ENCODE data around the gene AFAP1. TPM values are rescaled to one million over a fixed set of nuclear protein-coding genes. Genes with fewer than 3 reads are reported as not detected.

The AFAP1 gene
- total and polyA plus RNA-seq, 5 donors from 2014 or later, result 1.8 to 5.0 (median 2.2) TPM

DNA sequence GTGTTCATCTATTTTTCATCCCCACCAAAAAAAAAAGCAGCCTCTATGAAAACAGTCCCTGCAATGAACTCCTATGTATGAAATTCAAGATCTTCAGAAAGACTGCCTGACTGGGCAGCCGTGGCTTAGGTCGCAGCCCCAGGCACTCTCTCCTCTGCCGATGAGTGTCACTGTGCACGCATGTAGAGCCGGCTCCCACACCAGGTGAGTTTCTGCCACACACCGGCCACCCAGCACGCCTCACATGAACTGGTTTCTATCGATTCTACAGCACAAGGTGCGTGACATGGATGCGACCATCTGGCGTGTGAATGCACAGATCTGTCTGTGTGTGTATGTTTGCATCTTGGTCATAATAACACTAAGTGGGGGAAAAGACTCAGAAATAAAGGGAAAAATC is 140.4 kb downstream of the AFAP1 start:
- no peak overlapping the region for H3K4me3 ChIP-seq (ENCODE audit: low read depth, low read length)
- Mint-ChIP-seq H3K27ac (no peak overlapping the region), H3K4me3 (no peak overlapping the region), H3K27me3 (no peaks in the 10 kb centered on the region), H3K4me1 (peaks cover 6 to 14% (median 10%) of the 10 kb centered on the region in 4 donors), H3K9me3 (no peaks in the 10 kb centered on the region), H3K36me3 (peaks cover 18% of the 10 kb centered on the region)
- no peak overlapping the region for H3K27ac ChIP-seq (ENCODE audit: insufficient read depth, low read length, poor library complexity, severe bottlenecking)
- peaks cover 2% of the 10 kb centered on the region for H3K36me3 ChIP-seq (ENCODE audit: control insufficient read depth, insufficient read depth, low read length)
- DNase-seq (no peak), ATAC-seq (ENCODE audit: low read depth in 2 of 2) (no peak)
- H3K9me3 ChIP-seq (ENCODE audit: control insufficient read depth in 2 of 2, low read length in 2 of 2), result no peaks in the 10 kb centered on the region
- no peaks in the 10 kb centered on the region for H3K4me1 ChIP-seq (ENCODE audit: control insufficient read depth, insufficient read depth, low read length, poor library complexity, severe bottlenecking)
- H3K27me3 ChIP-seq (ENCODE audit: control insufficient read depth, insufficient read depth, low read length), result no peaks in the 10 kb centered on the region

DNA sequence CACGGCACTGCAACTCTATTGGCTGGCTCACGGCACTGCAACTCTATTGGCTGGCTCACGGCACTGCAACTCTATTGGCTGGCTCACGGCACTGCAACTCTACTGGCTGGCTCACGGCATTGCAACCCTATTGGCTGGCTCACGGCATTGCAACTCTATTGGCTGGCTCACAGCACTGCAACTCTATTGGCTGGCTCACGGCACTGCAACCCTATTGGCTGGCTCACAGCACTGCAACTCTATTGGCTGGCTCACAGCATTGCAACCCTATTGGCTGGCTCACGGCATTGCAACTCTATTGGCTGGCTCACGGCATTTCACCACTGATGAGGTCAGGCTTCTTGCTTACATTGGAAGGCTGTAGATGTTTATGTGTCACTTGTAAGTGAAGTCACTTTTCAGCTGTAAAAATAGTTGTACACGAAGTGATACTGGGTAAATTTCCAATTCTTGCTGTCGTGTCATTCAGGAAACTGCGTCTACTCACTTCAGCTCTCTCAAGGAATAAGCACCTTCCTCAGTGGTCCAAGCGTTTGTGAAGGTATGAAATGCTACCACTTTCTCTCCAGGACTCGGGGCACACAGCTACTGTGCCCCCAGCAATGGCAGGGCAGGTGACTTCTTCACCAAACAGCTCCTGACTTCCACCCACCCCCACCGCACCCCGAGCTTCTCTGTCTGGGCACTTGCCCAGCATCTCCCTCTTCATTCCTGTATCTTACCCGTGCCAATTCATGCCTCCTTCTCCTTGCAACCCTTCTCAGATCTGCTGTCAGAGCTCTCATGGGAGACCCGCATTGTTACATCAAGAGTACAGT is 141.3 kb downstream of the AFAP1 start:
- H3K36me3 Mint-ChIP-seq, result peaks cover 22% of the 10 kb centered on the region
- Histone ChIP-seq H3K36me3 (ENCODE audit: control insufficient read depth, insufficient read depth, low read length) (peaks cover 2% of the 10 kb centered on the region), H3K27ac (ENCODE audit: insufficient read depth, low read length, poor library complexity, severe bottlenecking) (no peak overlapping the region), H3K9me3 (ENCODE audit: control insufficient read depth in 2 of 2, low read length in 2 of 2) (no peaks in the 10 kb centered on the region), H3K27me3 (ENCODE audit: control insufficient read depth, insufficient read depth, low read length) (no peaks in the 10 kb centered on the region), H3K4me3 (ENCODE audit: low read depth, low read length) (no peak overlapping the region), H3K4me1 (ENCODE audit: control insufficient read depth, insufficient read depth, low read length, poor library complexity, severe bottlenecking) (no peaks in the 10 kb centered on the region)
- H3K27me3 Mint-ChIP-seq, result no peaks in the 10 kb centered on the region
- H3K4me3 Mint-ChIP-seq, result no peak overlapping the region
- H3K27ac Mint-ChIP-seq, result no peak overlapping the region
- ATAC-seq (ENCODE audit: low read depth in 2 of 2) (no peak), DNase-seq (no peak)
- H3K9me3 Mint-ChIP-seq, result no peaks in the 10 kb centered on the region
- peaks cover 7 to 12% (median 10%) of the 10 kb centered on the region in 4 donors for H3K4me1 Mint-ChIP-seq

DNA sequence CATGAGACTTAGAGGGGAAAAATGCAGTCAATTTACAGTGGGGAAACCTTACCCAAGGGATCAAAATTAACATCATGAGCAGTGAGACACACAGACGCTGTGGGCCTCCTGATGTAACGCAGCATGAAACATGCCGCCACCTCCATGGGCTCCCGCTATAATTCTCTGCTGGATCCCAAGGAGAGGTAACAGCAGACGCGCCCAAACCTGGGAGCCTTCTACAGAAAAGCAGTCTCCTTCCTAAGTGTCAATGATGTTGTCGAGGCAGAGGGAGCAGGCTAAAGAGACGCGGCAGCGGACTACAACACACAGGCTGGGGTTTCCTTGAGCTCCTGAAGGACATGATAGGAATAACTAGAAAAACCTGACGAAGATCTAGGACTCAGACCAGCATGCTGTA is 142.3 kb downstream of the AFAP1 start:
- H3K4me3 Mint-ChIP-seq, result no peak overlapping the region
- peaks cover 7 to 17% (median 10%) of the 10 kb centered on the region in 4 donors for H3K4me1 Mint-ChIP-seq
- H3K27ac ChIP-seq (ENCODE audit: insufficient read depth, low read length, poor library complexity, severe bottlenecking), result no peak overlapping the region
- H3K4me3 ChIP-seq (ENCODE audit: low read depth, low read length), result no peak overlapping the region
- DNase-seq (no peak), ATAC-seq (ENCODE audit: low read depth in 2 of 2) (no peak)
- no peaks in the 10 kb centered on the region for H3K9me3 Mint-ChIP-seq
- no peaks in the 10 kb centered on the region for H3K27me3 Mint-ChIP-seq
- H3K36me3 ChIP-seq (ENCODE audit: control insufficient read depth, insufficient read depth, low read length), result peaks cover 2% of the 10 kb centered on the region
- H3K27ac Mint-ChIP-seq, result no peak overlapping the region
- H3K9me3 ChIP-seq (ENCODE audit: control insufficient read depth in 2 of 2, low read length in 2 of 2), result no peaks in the 10 kb centered on the region
- peaks cover 22% of the 10 kb centered on the region for H3K36me3 Mint-ChIP-seq
- no peaks in the 10 kb centered on the region for H3K4me1 ChIP-seq (ENCODE audit: control insufficient read depth, insufficient read depth, low read length, poor library complexity, severe bottlenecking)
- H3K27me3 ChIP-seq (ENCODE audit: control insufficient read depth, insufficient read depth, low read length), result no peaks in the 10 kb centered on the region

DNA sequence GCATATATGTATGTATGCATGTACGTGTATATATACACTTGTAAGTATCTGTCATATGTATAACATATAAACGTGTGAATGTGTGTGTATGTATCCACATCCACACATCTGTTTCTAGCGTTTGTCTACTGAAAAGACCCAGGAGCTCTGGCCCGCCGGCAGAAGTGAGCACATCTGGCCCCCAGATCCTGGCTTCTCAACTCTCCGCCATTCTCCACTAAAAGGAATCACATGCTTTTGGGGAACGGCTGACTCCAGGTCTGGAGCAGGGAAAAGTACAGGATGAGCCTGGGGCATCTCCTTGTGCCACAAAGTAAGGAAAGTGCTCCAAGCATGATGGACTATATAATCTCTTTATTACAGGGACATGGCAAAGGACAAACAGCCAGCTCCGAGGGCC is 143.7 kb downstream of the AFAP1 start:
- Histone ChIP-seq H3K9me3 (ENCODE audit: control insufficient read depth in 2 of 2, low read length in 2 of 2) (no peaks in the 10 kb centered on the region), H3K4me3 (ENCODE audit: low read depth, low read length) (no peak overlapping the region), H3K27me3 (ENCODE audit: control insufficient read depth, insufficient read depth, low read length) (no peaks in the 10 kb centered on the region), H3K36me3 (ENCODE audit: control insufficient read depth, insufficient read depth, low read length) (peaks cover 2% of the 10 kb centered on the region), H3K27ac (ENCODE audit: insufficient read depth, low read length, poor library complexity, severe bottlenecking) (no peak overlapping the region), H3K4me1 (ENCODE audit: control insufficient read depth, insufficient read depth, low read length, poor library complexity, severe bottlenecking) (no peaks in the 10 kb centered on the region)
- peaks cover 22% of the 10 kb centered on the region for H3K36me3 Mint-ChIP-seq
- H3K4me3 Mint-ChIP-seq, result no peak overlapping the region
- DNase-seq (no peak), ATAC-seq (ENCODE audit: low read depth in 2 of 2) (no peak)
- H3K4me1 Mint-ChIP-seq, result peaks cover 0 to 13% (median 5%) of the 10 kb centered on the region in 4 donors
- no peaks in the 10 kb centered on the region for H3K27me3 Mint-ChIP-seq
- H3K9me3 Mint-ChIP-seq, result no peaks in the 10 kb centered on the region
- no peak overlapping the region for H3K27ac Mint-ChIP-seq

DNA sequence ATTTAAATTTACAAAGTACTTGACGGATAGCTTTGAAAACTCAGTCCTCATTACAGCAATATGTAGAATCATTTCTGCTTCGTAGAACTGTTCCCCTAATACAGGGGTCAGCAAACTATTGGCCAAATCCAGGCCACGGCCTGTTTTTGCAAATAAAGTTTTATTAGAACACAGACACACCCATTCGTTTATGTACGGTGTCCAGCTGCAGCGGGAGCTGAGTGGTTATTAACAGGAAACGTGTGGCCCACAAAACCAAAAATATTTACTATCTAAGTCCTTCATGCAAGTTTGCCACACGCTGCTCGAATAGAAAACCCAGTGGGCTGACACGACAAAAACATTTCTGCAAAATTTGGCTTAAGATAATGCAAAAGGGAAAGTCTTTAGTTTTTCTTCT is 146.5 kb downstream of the AFAP1 start:
- peaks cover 7% of the 10 kb centered on the region for H3K36me3 Mint-ChIP-seq
- no peak overlapping the region for H3K27ac ChIP-seq (ENCODE audit: insufficient read depth, low read length, poor library complexity, severe bottlenecking)
- no peak for DNase-seq

DNA sequence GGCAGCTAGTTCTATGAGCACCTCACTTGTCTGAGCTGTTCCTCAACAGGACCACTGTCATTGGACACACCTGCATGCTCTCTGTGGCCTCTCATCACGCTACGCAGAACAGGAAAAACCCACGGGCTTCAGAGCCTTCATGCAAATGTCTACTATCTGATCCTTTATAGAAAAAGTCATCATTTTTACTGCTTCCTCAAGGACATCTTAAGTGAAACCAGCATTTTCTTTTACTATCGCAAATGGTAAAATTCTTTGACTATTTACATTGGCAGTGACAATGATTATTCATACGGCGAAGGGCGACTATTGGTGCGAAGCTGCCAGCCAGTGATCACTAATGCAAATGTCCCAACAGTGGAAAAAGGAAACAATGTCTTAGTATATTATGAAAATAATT is 147.0 kb downstream of the AFAP1 start:
- Mint-ChIP-seq H3K27ac (no peak overlapping the region), H3K36me3 (peaks cover 5% of the 10 kb centered on the region), H3K9me3 (no peaks in the 10 kb centered on the region), H3K27me3 (no peaks in the 10 kb centered on the region), H3K4me3 (no peak overlapping the region), H3K4me1 (peaks cover 0 to 13% (median 4%) of the 10 kb centered on the region in 4 donors)
- H3K27me3 ChIP-seq (ENCODE audit: control insufficient read depth, insufficient read depth, low read length), result no peaks in the 10 kb centered on the region
- no peak overlapping the region for H3K4me3 ChIP-seq (ENCODE audit: low read depth, low read length)
- H3K4me1 ChIP-seq (ENCODE audit: control insufficient read depth, insufficient read depth, low read length, poor library complexity, severe bottlenecking), result no peaks in the 10 kb centered on the region
- no peak overlapping the region for H3K27ac ChIP-seq (ENCODE audit: insufficient read depth, low read length, poor library complexity, severe bottlenecking)
- ATAC-seq (ENCODE audit: low read depth in 2 of 2), result no peak
- H3K9me3 ChIP-seq (ENCODE audit: control insufficient read depth in 2 of 2, low read length in 2 of 2), result no peaks in the 10 kb centered on the region
- H3K36me3 ChIP-seq (ENCODE audit: control insufficient read depth, insufficient read depth, low read length), result no peaks in the 10 kb centered on the region
- DNase-seq, result no peak

More for the DNA sequence above, 146.5 kb downstream of the AFAP1 start:
- no peaks in the 10 kb centered on the region for H3K9me3 Mint-ChIP-seq
- Histone ChIP-seq H3K4me1 (ENCODE audit: control insufficient read depth, insufficient read depth, low read length, poor library complexity, severe bottlenecking) (no peaks in the 10 kb centered on the region), H3K4me3 (ENCODE audit: low read depth, low read length) (no peak overlapping the region), H3K27me3 (ENCODE audit: control insufficient read depth, insufficient read depth, low read length) (no peaks in the 10 kb centered on the region), H3K9me3 (ENCODE audit: control insufficient read depth in 2 of 2, low read length in 2 of 2) (no peaks in the 10 kb centered on the region), H3K36me3 (ENCODE audit: control insufficient read depth, insufficient read depth, low read length) (no peaks in the 10 kb centered on the region)
- no peak overlapping the region for H3K4me3 Mint-ChIP-seq
- H3K4me1 Mint-ChIP-seq, result peaks cover 0 to 13% (median 4%) of the 10 kb centered on the region in 4 donors
- no peaks in the 10 kb centered on the region for H3K27me3 Mint-ChIP-seq
- H3K27ac Mint-ChIP-seq, result no peak overlapping the region
- no peak for ATAC-seq (ENCODE audit: low read depth in 2 of 2)

DNA sequence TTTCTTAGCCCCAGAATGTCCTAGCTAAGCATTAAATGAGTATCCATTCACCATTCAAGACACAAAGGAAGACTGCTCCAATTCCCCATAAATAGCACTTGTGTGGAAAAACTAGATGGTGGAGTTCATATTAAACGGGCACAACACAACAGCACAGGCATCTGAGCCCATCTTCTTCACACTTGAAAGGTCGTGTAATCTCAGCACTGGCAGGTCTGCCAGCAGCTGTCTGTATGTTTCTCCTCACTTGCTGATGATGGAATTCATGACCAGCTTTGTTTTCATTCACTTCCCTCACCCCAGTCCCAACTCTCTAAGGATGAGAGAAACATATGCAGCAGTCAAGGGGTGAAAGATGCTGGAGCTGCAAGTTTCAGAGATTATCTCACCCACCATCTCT is 148.7 kb downstream of the AFAP1 start:
- H3K27me3 Mint-ChIP-seq, result no peaks in the 10 kb centered on the region
- ATAC-seq (ENCODE audit: low read depth in 2 of 2), result no peak
- H3K36me3 Mint-ChIP-seq, result peaks cover 3% of the 10 kb centered on the region
- H3K27ac Mint-ChIP-seq, result no peak overlapping the region
- no peaks in the 10 kb centered on the region for H3K9me3 Mint-ChIP-seq
- H3K4me3 Mint-ChIP-seq, result no peak overlapping the region
- H3K4me1 Mint-ChIP-seq, result peaks cover 0 to 13% (median 5%) of the 10 kb centered on the region in 4 donors
- no peak overlapping the region for H3K4me3 ChIP-seq (ENCODE audit: low read depth, low read length)
- H3K27me3 ChIP-seq (ENCODE audit: control insufficient read depth, insufficient read depth, low read length), result no peaks in the 10 kb centered on the region
- no peak for DNase-seq
- H3K9me3 ChIP-seq (ENCODE audit: control insufficient read depth in 2 of 2, low read length in 2 of 2), result no peaks in the 10 kb centered on the region
- H3K4me1 ChIP-seq (ENCODE audit: control insufficient read depth, insufficient read depth, low read length, poor library complexity, severe bottlenecking), result no peaks in the 10 kb centered on the region
- H3K36me3 ChIP-seq (ENCODE audit: control insufficient read depth, insufficient read depth, low read length), result no peaks in the 10 kb centered on the region
- no peak overlapping the region for H3K27ac ChIP-seq (ENCODE audit: insufficient read depth, low read length, poor library complexity, severe bottlenecking)

DNA sequence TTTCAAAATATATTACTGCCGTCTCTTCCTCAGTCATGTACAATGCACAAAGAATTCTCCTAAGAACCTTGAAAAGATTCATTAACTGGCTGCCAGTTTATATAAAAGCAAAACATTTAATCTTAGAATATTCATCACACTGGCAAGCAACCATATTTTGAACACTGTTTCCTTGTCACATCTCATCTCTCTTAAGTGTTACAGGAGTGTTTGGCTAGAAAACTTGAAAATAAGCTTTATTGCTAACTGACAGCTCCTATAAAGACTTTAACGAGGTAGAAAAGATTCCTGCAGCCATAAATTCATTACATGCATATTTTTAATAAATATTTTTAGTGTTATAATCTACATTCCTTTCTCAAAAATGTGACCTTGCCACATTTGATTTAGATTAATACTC is 149.6 kb downstream of the AFAP1 start:
- ATAC-seq (ENCODE audit: low read depth in 2 of 2) (no peak), DNase-seq (no peak)
- H3K4me3 ChIP-seq (ENCODE audit: low read depth, low read length), result no peak overlapping the region
- H3K36me3 ChIP-seq (ENCODE audit: control insufficient read depth, insufficient read depth, low read length), result no peaks in the 10 kb centered on the region
- Mint-ChIP-seq H3K9me3 (no peaks in the 10 kb centered on the region), H3K27ac (no peak overlapping the region), H3K4me3 (no peak overlapping the region), H3K27me3 (no peaks in the 10 kb centered on the region), H3K36me3 (peaks cover 3% of the 10 kb centered on the region), H3K4me1 (peaks cover 0 to 20% (median 10%) of the 10 kb centered on the region in 4 donors)
- H3K4me1 ChIP-seq (ENCODE audit: control insufficient read depth, insufficient read depth, low read length, poor library complexity, severe bottlenecking), result no peaks in the 10 kb centered on the region
- H3K9me3 ChIP-seq (ENCODE audit: control insufficient read depth in 2 of 2, low read length in 2 of 2), result no peaks in the 10 kb centered on the region
- H3K27me3 ChIP-seq (ENCODE audit: control insufficient read depth, insufficient read depth, low read length), result no peaks in the 10 kb centered on the region
- no peak overlapping the region for H3K27ac ChIP-seq (ENCODE audit: insufficient read depth, low read length, poor library complexity, severe bottlenecking)
